ENCODE measurements around the gene INTS13. TPM values are rescaled to one million over a fixed set of nuclear protein-coding genes. Genes with fewer than 3 reads are reported as not detected.

INTS13 gene
- total and polyA plus RNA-seq, 2 of the 4 experiments (the other 2 are of a cell fraction) = 9.9 to 31.9 TPM

- dilution Hi-C loops (cut with HindIII; ENCODE audit: low sequenced_read_pairs, unreplicated experiment) = no loop called here
- Histone ChIP-seq H3K9me1 (ENCODE audit: insufficient read depth, low read length) (no peaks in the 10 kb centered on the region; the same call in 1 of the 2 replicates), H3K36me3 (ENCODE audit: control insufficient read depth, insufficient read depth, low read length) (no peaks in the 10 kb centered on the region; the same call in 1 of the 2 replicates), H2AFZ (replicated peaks; ENCODE audit: low read length, poor library complexity) (no peak overlapping the region), H4K91ac (ENCODE audit: insufficient read depth, low read depth, low read length) (no peak overlapping the region), H2BK5ac (ENCODE audit: low read depth, low read length, poor library complexity, severe bottlenecking) (no peak overlapping the region), H2BK20ac (ENCODE audit: low read depth, low read length) (no peak overlapping the region), H3K23ac (ENCODE audit: low read depth, low read length) (no peak overlapping the region), H4K8ac (ENCODE audit: low read depth in 2 of 2, low read length in 2 of 2) (no peak overlapping the region), H3K4me3 (ENCODE audit: insufficient read depth, low read depth, low read length) (no peak overlapping the region), H3K9ac (ENCODE audit: low read depth, low read length) (no peak overlapping the region), H2AK9ac (replicated peaks; ENCODE audit: low read depth, low read length, poor library complexity) (no peak overlapping the region), H3K56ac (ENCODE audit: extremely low read depth, insufficient read depth, low read length) (no peak overlapping the region), H2AK5ac (ENCODE audit: low read depth, low read length) (no peak overlapping the region), H3K4ac (ENCODE audit: low read depth, low read length) (no peak overlapping the region), H3K14ac (replicated peaks; ENCODE audit: low read depth, low read length) (no peak overlapping the region), H3K27me3 (ENCODE audit: control insufficient read depth, insufficient read depth, low read length) (0 out of 2 replicates have a peak, but pooled peaks cover 2% of the 10 kb centered on the region), H3K9me3 (ENCODE audit: control insufficient read depth, insufficient read depth, low read length) (no peaks in the 10 kb centered on the region), H4K20me1 (ENCODE audit: insufficient read depth, low read length) (no peaks in the 10 kb centered on the region), H3K79me1 (ENCODE audit: low read depth in 1 of 2, low read length in 2 of 2) (no peaks in the 10 kb centered on the region), H4K5ac (ENCODE audit: low read depth, low read length) (no peak overlapping the region), H2BK15ac (ENCODE audit: low read depth, low read length) (no peak overlapping the region), H3K4me1 (ENCODE audit: control insufficient read depth, insufficient read depth, low read length) (no peaks in the 10 kb centered on the region), H3K4me2 (ENCODE audit: low read depth, low read length) (no peak overlapping the region), H3K18ac (ENCODE audit: low read depth, low read length) (no peak overlapping the region), H2BK120ac (ENCODE audit: low read depth, low read length) (no peak overlapping the region), H3K27ac (ENCODE audit: insufficient read depth, low read length) (no peak overlapping the region)
- no peak for ATAC-seq (ENCODE audit: low read depth)
- no TSS peak for BruUV-seq (replicated peaks)
- 86% methylated on average over 1 of the region's 1 CpG; no CpG with 5 or more reads in 1 of the 2 experiments for WGBS, 2 experiments (ENCODE audit: extremely low coverage in 2 of 2, insufficient read length in 1 of 2)
- no peak for TF ChIP-seq NFE2L2 (IDR thresholded peaks at IDR 0.05; ENCODE audit: low read depth, low read length)
- no peak for TF ChIP-seq MAFK (IDR thresholded peaks at IDR 0.05; ENCODE audit: low read depth, low read length)
- TF ChIP-seq SMC3 (IDR thresholded peaks at IDR 0.05; ENCODE audit: low read depth, low read length) = no peak
- no peak for TF ChIP-seq MXI1 (IDR thresholded peaks at IDR 0.05; ENCODE audit: borderline replicate concordance, low read depth, low read length)
- no peak for TF ChIP-seq RCOR1 (IDR thresholded peaks at IDR 0.05; ENCODE audit: insufficient replicate concordance, low read length)
- TF ChIP-seq BHLHE40 (IDR thresholded peaks at IDR 0.05; ENCODE audit: low read depth, low read length) = no peak
- no peak for TF ChIP-seq ELK1 (IDR thresholded peaks at IDR 0.05; ENCODE audit: borderline replicate concordance, low read depth, low read length)
- no peak for TF ChIP-seq CTCF (conservative IDR thresholded peaks at IDR 0.05; ENCODE audit: low read depth, low read length)
- no peak for TF ChIP-seq RFX5 (IDR thresholded peaks at IDR 0.05; ENCODE audit: low read depth, low read length)
- no peak for TF ChIP-seq RAD21 (IDR thresholded peaks at IDR 0.05; ENCODE audit: low read length)
- no peak for TF ChIP-seq CHD1 (IDR thresholded peaks at IDR 0.05; ENCODE audit: low read depth, low read length)
- TF ChIP-seq MAZ (IDR thresholded peaks at IDR 0.05; ENCODE audit: borderline replicate concordance, low read depth, low read length) = no peak
- TF ChIP-seq CEBPB (IDR thresholded peaks at IDR 0.05; ENCODE audit: low read depth, low read length) = no peak
- TF ChIP-seq USF2 (IDR thresholded peaks at IDR 0.05; ENCODE audit: low read depth, low read length) = no peak
- TF ChIP-seq FOS (IDR thresholded peaks at IDR 0.05; ENCODE audit: low read depth, low read length) = no peak
- no peak for TF ChIP-seq POLR2A (IDR thresholded peaks at IDR 0.05; ENCODE audit: low read depth, low read length)
- CTCF ChIA-PET = no interaction called here
- DNase-seq = no peak
- in situ Hi-C loops (cut with MboI; ENCODE audit: low sequenced_read_pairs) = no loop called here
- POLR2A ChIA-PET (ENCODE audit: unreplicated experiment) = no interaction called here
- intact Hi-C loops (cut with micrococcal nuclease) = no loop called here
Observed at GRCh38 chr12:26891704-26892103, 46.1 kb downstream of the INTS13 start.

All from IMR-90 (cell line).